Right ventricle myocardium superior (tissue), 1 donor: ENCODE data around the gene ZBTB22. TPM values are rescaled to one million over a fixed set of nuclear protein-coding genes. Genes with fewer than 3 reads are reported as not detected.

ENCODE experiments used
- ATAC-seq: fragments of 200-7000 bp; cut with Tn5 transposase; one replicate; pipeline ENCODE4 v1.9.1; 2020; ENCODE audit warnings: mild to moderate bottlenecking; ENCODE audit not compliant: poor library complexity
- DNase-seq: peaks from one replicate; pipeline ENCODE4 v3.0.0-alpha.2; 2020
- intact Hi-C: fragments of 100-400 bp; cut with DNase I; formaldehyde crosslinking; loops from one replicate; pipeline ENCODE4 v1.11.2; 2022
- total RNA-seq: library from RNA; stranded (reverse); fragmentation: NEBNext Ultra II Directional; extraction: Animal tissue kit (Norgen Biotek cat#: 25700); gene quantifications from one replicate; pipeline ENCODE4 v1.2.1, GENCODE V29; 2021
- donor health status: DM: no; HTN: yes; CAD: no; lungs with severe emphysema.

ZBTB22 gene
- total RNA-seq, 1 donor from 2014 or later: 11.6 TPM

DNA sequence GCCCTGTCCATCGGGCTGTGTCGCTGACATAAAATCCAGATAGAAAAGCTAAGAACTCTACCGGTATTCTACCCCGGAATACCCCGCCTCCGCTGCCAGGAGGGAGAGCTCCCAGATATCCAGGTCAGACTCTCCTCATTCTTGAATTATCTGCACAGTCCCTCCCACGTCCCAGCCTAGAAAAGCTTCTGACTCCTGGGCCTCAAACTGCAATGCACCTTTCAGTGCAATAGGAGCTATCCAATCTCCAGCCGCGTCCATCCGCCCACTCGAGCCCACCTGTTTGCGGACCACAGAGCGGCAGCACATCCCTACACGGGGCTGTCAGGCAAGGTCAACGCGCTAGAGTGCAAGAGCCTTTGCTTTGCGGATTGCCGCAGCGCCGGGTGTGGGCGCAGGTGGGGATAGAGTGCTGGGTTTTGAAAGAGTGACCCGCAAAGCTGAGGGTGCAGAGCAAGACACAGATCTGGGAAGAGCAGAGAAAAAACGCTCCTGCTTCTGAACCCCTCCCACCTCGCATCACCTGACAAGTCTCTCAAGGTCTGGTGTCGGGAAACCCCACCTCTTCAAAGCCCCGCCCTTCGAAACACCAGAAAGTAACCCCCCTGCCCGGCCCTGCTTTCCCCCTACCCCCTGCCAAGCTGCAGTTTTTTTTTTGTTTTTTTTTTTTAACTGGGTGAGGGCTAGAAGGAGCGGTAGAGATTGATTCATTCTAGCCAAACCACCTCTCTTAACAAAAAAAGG is 5.0 kb downstream of the ZBTB22 start:
- DNase-seq (no peak), ATAC-seq (peak; percentile 9)
- intact Hi-C loops: no loop called here

DNA sequence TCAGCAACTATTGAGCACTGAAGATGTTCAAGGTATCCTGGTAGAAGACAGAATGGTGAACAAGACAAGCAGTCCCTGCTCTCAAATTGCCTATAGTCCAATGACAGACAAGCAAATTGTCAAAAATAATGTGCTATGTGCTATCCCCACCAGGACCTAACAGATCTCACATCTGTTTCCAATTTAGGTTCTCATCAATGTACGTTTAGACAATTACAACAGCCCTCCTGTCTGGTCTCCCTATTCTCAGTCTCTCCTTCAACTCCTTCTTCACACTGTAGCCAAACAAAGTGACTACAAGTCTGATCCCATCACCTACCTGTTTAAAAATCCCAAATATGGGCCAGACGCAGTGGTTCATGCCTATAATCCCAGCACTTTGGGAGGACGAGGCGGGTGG is 11.2 kb downstream of the ZBTB22 start:
- intact Hi-C loops: no loop called here
- ATAC-seq (no peak), DNase-seq (no peak)

DNA sequence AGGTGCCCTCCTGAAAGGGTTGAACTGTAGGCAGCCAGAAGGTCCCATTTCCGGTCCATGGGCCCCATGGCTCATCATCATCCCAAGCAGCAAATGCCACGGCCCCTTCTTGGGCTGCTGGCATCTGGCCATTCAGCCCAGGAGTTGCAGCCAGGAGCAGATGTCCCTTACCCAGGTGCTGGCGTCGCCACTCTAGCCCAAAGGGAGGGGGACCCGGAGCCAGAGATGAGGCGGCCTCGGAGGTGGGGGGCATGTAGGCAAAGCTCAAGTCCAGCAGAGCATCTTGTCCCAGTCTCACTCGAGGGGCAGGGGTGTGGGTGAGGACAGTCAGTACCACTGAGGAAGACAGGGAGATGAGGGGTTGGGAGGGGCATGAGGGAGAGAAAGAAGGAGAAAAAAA is 12.5 kb downstream of the ZBTB22 start:
- ATAC-seq: no peak
- DNase-seq: no peak
- intact Hi-C loops: no loop called here

DNA sequence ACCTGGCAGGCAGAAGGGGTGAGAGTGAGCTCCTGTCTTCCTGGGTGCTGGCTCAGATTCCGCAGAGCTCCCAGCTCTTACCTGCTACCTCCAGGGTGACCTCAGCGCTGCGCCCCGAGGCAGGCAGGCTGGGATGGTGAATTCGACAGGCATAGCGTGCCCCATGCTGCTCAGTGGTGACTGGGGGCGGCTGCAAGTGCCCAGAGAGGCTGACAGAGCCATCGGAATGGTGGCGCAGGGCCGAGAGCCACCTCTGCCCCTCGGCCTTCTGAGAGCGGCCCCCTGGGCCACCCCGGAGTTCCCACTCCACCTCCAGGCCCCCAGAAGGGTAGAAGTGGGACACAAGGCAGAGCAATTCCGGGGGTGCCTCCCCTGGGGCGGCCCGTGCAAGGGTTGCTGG is 13.3 kb downstream of the ZBTB22 start:
- intact Hi-C loops: no loop called here
- DNase-seq: no peak
- ATAC-seq: no peak

DNA sequence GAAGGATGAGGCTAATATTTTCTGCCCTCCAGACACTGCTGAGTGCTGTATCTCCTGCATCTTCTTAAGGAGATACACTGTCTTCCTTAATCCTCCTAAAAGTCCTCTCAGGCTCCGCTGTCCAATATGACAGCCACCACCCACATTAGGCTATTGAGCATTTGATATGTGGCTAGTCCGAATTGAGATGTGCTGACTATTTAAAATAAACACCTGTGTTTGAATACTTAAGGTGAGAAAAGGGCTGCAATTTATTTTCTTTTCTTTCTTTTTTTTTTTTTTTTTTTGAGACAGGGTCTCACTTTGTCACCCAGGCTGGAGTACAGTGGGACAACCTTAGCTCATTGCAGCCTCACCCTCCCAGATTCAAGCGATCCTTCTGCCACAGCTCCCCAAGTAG is 15.7 kb downstream of the ZBTB22 start:
- ATAC-seq (no peak), DNase-seq (no peak)
- intact Hi-C loops: no loop called here

DNA sequence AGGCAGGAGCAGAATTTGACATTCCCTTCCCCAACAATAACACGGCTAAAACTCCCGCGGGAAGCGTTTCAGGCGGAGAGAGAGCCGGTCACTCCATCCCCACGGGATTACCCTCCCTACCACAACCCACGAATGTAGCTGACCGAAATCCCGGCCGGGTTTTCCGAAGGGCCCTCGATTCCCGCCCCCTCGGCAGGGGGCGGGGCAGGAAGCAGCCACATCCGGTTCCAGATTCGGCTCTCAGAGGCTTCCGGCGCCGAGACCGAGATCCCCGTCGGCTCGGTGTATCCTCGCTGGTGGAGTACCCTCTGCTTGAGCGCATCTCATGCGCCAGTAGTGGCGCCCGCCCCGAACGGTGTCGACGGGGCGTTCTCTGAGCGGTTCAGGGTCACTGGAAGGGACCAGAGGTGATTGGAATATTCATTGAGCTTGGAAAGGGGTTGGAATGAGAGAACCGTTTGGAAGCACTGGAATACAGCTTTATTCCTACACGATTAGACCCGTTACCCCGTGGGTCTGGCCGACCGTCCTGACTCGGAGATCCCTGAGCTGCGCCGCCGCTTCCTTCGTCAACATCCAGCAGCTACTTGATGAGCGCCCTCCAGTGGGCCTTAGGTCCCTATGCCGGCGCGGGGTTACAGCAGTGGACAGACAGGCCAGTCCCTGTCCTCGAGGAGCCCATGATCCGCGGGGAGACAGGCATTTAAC is 18.2 kb downstream of the ZBTB22 start:
- intact Hi-C loops: loop anchor here (10.0 kb wide), 1 partner anchor 115 kb away; the partner anchor contains the start of genes CUTA and PHF1
- DNase-seq: peak; percentile 95
- ATAC-seq: peak; percentile 87

DNA sequence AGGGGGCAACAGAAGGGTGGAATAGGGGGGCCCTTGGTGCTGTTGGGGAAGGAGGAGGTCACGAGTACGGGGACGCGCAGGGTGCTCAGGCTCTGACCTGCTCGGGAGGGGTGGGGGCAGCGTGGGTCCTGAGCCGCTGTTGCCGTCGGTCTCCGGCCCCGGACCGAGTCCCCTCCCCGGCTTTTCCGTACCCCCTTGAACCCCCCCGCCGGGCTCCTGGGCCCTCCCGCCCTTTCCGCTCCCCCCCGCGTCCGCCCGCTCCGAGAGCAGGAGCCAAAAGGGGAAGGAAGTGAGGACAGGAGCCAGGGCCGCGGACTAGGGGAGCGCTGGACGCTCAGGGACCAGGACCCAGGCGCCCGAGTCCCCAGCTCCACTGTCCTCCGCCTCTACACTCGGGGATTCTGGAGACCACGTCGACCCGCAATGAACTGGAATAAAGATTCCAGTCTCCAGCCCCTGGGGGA is 18.7 kb downstream of the ZBTB22 start, which contains the start of gene RGL2:
TSS of gene RGL2 (minus strand) at position 170 of the 464 bp plus-strand sequence. CDS start 332 bp downstream, outside the sequence.
- intact Hi-C loops: loop anchor here (10.0 kb wide), 1 partner anchor 116 kb away; the partner anchor contains the start of genes CUTA and PHF1
- ATAC-seq (peak; percentile 83), DNase-seq (peak; percentile 92)

DNA sequence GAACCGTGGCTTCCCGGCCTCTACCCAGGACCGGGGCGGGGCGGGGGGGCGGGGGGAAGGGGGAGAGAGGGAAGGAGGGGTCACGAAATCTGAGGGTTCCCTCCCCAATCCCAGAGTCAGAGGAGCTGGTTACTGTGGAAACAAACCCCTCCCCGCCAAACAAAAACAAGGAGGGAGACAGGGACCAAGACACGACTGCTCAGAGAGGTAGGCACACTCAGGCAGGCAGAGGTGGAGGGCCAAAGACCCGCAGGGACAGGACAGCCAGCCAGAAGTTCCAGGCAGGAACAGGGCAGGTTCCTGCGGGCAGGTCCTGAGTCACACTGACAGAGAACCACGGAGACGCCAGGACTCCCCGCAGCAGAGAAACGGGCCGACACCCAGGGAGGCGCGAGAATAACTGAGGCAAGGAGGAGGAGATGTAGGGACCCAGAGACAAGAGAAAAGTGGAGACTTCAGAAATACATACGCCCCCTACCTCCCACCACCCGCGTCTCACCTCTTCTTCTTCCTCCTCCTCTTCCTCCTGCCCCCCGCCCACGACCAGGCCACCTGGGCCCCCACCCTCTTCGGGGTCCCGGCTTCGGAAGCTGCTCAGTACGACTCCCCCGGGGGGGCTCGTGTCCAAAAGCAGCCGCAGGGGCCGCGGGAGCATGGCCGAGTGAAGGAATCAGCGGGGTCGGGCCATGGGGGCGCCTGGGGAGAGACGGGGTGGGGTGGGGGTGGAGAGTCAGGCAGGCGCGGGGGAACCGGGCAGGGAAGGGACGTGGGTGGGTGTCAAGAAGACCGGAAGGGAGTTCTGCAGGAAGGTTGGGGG is 19.4 kb downstream of the ZBTB22 start:
- peak; percentile 47 for ATAC-seq
- intact Hi-C loops: loop anchor here (10.0 kb wide), 1 partner anchor 117 kb away; the partner anchor contains the start of genes CUTA and PHF1
- peak; percentile 69 for DNase-seq

DNA sequence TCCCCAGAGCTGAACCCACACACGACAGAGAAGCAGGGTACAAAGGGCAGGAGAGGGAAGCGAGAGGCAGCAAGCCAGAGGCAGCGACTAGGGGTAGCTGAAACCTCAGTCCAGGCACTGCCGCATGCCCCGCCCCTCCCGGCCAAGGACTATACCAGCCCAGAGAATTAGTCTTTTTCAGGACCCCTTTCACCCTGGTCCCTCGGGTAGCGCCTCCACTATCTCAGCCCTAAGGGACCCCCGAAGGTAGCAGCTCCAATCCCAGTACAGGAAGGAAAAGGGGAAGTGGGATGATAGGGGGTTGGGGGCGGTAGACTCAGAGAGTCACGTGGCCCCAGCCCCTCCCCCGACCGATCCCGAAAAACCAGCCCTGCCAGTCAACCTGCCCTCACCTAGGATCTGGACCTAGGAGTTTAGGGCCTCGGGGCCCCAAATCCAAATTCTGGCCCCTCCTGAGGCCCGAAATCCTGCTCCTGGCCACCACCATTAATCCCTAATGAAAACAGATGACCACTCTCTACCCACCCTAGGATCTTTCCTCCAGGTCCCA is 20.1 kb downstream of the ZBTB22 start:
- peak; percentile 58 for DNase-seq
- intact Hi-C loops: loop anchor here (10.0 kb wide), 1 partner anchor 117 kb away; the partner anchor contains the start of genes CUTA and PHF1
- ATAC-seq: no peak

DNA sequence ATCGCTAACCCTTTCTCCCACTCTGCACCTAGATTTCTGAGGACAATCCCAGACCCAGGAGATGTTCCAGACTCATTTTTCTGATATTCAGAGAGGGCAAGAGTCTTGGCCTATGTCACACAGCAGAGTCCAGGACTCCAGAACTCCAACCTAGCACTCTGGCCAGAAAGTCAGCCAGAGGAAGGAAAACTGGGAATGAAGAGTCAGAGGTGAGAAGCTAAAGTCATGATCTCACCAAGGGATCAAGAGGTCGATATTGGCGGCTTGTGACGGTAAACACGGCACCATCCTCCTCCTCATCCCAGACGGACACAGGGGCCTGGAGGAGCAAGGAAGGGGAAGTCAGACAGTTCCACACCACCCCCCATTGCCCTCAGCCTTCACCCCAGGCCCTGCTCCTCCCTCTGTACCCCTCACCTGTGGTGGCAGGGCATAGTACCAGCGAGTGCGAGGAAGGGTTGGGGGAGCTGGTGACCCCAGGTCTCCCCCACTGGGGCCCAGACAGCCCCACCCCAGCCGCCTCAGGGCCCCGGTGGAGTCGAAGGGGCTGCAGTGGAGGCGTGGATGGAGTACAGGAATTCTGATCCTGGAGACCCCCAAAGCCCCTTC is 20.6 kb downstream of the ZBTB22 start:
- DNase-seq: no peak
- intact Hi-C loops: loop anchor here (10.0 kb wide), 1 partner anchor 118 kb away; the partner anchor contains the start of genes CUTA and PHF1
- no peak for ATAC-seq

DNA sequence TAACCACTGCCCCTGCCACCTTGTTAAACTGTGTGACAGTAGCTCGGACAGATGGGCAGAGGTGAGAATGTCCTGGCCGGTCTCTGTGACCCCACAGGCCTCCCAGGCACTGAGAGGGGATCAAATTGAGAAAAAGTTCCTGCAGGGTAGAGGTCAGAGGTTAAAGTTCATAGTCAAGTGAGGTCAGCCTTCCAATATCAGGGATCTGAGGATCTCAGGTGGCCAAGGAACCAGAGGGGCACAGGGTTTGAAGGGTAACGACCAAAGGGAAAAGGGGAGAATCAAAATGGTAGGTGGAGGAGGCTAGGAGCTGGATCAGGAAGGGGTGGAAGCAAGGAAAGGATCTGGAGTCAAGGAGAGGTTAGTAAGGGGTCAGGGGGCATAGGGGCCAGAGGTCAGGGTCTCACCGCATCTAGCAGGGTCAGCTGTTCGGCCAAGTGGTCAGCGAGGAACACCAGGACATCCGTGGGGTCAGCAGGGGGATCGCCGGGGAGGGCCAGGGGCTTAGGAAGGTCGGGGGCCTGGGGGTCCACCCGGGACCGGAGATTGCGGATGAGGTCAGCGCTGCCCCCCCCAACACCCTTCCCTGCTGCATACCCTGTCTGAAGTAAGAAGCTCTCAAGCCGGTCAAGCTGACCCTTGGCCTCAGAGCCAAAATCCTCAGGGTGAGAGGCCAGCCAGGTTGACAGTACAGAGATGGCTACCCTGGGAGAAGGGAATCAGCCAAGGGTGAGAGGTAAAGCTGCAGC is 21.7 kb downstream of the ZBTB22 start:
- DNase-seq (peak; percentile 43), ATAC-seq (no peak)
- intact Hi-C loops: loop anchor here (10.0 kb wide), 1 partner anchor 119 kb away; the partner anchor contains the start of genes CUTA and PHF1

DNA sequence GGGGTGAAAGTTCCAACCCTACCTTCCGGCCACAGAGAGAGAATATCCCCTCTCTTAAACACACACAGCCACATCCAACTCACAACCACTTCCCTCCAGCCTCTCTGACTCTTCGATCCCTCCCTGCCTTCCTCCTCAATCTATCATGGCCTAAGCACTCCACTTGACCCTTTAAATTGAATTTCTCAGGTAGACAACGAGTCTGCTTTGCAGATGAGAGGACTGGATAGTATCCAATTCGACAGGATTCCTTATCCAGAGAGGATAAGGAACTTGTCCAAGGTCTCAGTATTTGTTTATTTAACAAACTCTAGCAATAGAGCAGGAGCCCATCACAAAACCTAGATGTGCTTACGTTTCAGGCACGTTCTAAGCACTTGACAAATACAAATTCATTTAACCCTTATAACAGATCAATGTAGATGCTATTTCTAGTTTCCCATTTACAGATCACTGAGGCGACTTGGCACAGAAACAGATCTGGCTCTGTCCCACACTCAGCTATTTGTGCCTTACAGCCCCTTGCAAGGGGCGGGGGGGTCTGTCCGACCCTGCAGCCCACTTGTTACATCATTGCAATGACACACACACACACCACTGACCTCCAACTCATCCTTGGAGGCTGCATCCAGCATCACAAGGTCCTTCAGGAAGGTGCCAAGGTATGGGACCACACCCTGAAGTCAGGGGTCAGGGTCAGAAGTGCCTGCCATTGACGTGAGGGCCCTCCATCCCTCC is 23.3 kb downstream of the ZBTB22 start:
- intact Hi-C loops: loop anchor here (10.0 kb wide), 1 partner anchor 121 kb away; the partner anchor contains the start of genes CUTA and PHF1
- ATAC-seq: no peak
- no peak for DNase-seq

DNA sequence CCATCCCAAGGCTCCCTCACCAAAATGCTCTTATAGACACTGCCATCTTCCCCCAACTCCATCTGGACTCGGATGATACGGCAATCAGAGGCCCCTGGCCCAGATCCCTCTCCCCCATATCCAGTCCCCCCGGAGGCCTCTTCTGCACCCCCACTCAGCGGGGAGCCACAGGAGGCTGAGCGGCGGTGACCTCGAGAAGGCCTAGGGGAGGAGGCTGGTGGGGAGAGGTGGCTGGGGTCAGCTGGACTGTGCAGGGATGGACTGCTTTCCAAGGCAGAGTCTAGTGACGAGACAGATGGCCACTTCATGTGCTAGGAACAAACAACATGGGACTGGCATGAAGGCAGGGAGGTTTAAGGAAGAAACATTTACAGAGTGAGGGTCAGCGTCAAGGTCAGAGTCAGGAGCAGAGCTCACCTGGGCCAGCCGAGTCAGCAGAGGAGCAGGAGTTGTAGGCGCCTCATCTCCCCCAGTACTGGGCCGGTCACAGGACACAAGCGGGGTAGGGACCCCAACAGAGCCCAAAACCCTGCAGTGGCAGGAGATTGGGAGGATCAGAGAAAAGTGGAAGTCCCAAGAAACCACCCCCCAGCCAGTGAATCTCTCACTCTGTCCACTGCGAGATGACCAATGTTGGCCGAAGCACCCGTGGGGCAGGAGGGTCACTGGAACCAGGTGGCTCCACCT is 24.4 kb downstream of the ZBTB22 start:
- intact Hi-C loops: loop anchor here (10.0 kb wide), 1 partner anchor 122 kb away; the partner anchor contains the start of genes CUTA and PHF1
- DNase-seq (peak; percentile 17), ATAC-seq (no peak)

DNA sequence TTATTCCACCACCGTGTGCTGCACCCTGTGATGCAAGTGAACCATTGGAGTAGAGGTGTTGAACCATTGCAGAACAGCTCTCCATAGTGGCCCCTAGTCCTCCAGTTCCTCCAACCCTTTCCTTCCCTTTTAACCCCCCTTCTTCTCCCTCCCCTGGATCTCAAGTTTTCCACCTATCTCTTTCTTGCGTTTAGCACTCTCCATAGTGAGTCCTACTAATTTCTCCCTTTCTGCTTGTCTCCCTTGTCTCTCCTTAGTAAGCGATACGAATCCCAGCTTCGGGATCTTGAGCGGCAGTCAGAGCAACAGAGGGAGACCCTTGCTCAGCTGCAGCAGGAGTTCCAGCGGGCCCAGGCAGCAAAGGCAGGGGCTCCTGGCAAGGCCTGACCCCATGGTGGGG is 27.1 kb downstream of the ZBTB22 start:
- ATAC-seq: no peak
- intact Hi-C loops: loop anchor here (10.0 kb wide), 1 partner anchor 124 kb away; the partner anchor contains the start of genes CUTA and PHF1
- DNase-seq: no peak

DNA sequence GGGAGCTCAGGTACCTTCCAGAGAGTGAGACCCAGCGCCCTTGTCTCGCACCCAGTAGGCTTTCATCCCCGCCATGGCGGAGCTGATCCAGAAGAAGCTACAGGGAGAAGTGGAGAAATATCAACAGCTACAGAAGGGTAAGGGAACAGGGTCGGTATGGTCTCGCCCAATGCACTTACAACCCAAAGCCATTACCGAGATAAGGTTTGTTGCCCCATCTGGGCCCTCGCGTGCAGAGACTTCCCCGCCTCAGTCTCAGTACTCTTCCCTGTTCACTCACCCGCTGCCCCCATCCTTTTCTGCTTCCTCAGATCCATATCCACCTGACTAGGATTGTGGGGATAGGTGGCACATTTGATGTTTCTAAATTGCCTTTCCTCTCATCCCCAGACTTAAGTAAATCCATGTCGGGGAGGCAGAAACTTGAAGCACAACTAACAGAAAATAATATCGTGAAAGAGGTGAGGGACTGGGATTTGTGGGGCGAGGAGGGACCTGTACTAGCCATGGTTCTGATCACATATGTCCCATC is 27.7 kb downstream of the ZBTB22 start:
- no peak for ATAC-seq
- intact Hi-C loops: loop anchor here (10.0 kb wide), 1 partner anchor 125 kb away; the partner anchor contains the start of genes CUTA and PHF1
- DNase-seq: no peak
